ENCODE data around the gene AEBP2.

AEBP2 gene

DNA sequence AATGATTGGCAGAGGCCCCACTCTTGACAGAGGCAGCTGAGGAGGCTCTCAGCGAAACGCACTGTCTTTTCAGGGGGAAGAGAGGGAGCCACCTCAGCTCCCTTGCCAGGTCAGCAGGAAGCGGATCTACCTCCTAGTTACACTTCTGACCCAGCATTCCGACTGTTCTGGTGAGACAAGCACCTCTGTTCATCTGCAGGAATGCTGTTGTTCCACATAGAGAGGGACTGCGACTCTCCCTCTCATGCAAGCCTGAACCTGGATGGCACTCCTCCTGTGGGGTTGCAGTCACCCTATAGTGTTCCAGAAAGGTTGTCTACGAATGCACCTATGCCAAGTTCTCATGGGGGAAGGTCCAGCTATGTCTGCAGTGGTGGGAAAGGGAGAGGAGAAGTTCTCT lies 37.1 kb upstream of the AEBP2 start:
- H3K4me3 ChIP-seq (replicated peaks in 1 of 2; ENCODE audit: low read depth in 2 of 2, low read length in 2 of 2), result no peak overlapping the region
- TF ChIP-seq CTCF (IDR thresholded peaks at IDR 0.05; ENCODE audit: low read depth, low read length), result no peak
- no peak for DNase-seq (ENCODE audit: low read depth in 2 of 2)

- H3K4me3 ChIP-seq (replicated peaks in 1 of 2; ENCODE audit: low read depth in 2 of 2, low read length in 2 of 2), result no peak overlapping the region
- TF ChIP-seq CTCF (IDR thresholded peaks at IDR 0.05; ENCODE audit: low read depth, low read length), result no peak
- DNase-seq (ENCODE audit: low read depth in 2 of 2), result peak; percentile 61 to 74
Observed at GRCh38 chr12:19402743-19403431, 36.4 kb upstream of the AEBP2 start.

GRCh38 chr12:19404242-19404880 lies 34.9 kb upstream of the AEBP2 start:
- DNase-seq (ENCODE audit: low read depth in 2 of 2), result no peak
- H3K4me3 ChIP-seq (replicated peaks in 1 of 2; ENCODE audit: low read depth in 2 of 2, low read length in 2 of 2), result no peak overlapping the region
- no peak for TF ChIP-seq CTCF (IDR thresholded peaks at IDR 0.05; ENCODE audit: low read depth, low read length)

- DNase-seq (ENCODE audit: low read depth in 2 of 2), result peak in 1 of 2 donors; percentile 61
- no peak overlapping the region for H3K4me3 ChIP-seq (replicated peaks in 1 of 2; ENCODE audit: low read depth in 2 of 2, low read length in 2 of 2)
- no peak for TF ChIP-seq CTCF (IDR thresholded peaks at IDR 0.05; ENCODE audit: low read depth, low read length)
Observed at GRCh38 chr12:19409376-19409775, 29.9 kb upstream of the AEBP2 start.

DNA sequence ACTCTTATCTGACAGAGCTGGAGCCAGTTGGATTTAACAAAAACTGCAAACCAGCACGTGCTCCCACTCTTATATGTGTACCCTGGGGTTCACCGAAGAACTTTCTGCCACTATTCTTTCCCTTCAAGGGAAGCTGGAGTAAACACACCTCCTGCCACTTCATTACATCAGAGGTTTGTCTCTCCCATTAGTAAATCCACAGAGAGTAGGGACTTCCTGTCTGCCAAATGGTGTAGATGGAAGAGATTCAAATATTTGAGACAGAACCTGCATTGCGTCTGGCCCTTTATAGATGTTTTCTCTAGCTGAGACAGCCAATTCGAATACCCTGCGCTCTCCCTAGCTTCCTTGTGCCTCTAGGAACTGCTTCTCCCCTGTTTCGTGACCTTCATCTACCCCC lies 29.1 kb upstream of the AEBP2 start:
- no peak for DNase-seq (ENCODE audit: low read depth in 2 of 2)
- no peak for TF ChIP-seq CTCF (IDR thresholded peaks at IDR 0.05; ENCODE audit: low read depth, low read length)
- H3K4me3 ChIP-seq (replicated peaks in 1 of 2; ENCODE audit: low read depth in 2 of 2, low read length in 2 of 2), result no peak overlapping the region

DNA sequence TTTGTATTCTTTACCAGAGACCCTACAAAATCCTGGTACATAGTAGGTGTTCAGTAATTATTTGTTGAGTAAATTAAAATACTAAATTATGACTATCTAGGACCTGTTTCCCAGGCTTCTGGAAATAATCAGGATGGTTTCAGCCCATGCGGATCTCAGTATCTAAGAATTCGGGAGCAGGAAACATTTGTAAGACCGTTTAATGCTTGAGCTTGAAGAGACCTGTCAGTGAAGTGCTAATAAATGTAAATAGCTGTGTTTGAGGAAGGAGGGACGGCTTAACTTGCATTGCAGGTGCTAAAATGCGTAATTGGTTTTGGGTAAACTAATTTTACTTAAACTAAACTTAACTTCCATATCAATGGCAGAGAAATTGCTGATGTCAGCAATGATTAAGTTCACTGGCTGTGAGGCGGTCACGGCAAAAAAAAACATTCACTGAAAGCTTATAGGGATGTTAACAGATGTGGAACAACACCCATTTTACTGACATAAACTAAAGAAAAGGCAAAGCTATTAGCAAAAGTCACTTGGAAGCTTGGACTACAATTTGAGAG lies 28.6 kb upstream of the AEBP2 start:
- no peak for TF ChIP-seq CTCF (IDR thresholded peaks at IDR 0.05; ENCODE audit: low read depth, low read length)
- H3K4me3 ChIP-seq (replicated peaks in 1 of 2; ENCODE audit: low read depth in 2 of 2, low read length in 2 of 2), result no peak overlapping the region
- no peak for DNase-seq (ENCODE audit: low read depth in 2 of 2)
